ENCODE measurements around the gene PDCD1.

PDCD1 gene

DNA sequence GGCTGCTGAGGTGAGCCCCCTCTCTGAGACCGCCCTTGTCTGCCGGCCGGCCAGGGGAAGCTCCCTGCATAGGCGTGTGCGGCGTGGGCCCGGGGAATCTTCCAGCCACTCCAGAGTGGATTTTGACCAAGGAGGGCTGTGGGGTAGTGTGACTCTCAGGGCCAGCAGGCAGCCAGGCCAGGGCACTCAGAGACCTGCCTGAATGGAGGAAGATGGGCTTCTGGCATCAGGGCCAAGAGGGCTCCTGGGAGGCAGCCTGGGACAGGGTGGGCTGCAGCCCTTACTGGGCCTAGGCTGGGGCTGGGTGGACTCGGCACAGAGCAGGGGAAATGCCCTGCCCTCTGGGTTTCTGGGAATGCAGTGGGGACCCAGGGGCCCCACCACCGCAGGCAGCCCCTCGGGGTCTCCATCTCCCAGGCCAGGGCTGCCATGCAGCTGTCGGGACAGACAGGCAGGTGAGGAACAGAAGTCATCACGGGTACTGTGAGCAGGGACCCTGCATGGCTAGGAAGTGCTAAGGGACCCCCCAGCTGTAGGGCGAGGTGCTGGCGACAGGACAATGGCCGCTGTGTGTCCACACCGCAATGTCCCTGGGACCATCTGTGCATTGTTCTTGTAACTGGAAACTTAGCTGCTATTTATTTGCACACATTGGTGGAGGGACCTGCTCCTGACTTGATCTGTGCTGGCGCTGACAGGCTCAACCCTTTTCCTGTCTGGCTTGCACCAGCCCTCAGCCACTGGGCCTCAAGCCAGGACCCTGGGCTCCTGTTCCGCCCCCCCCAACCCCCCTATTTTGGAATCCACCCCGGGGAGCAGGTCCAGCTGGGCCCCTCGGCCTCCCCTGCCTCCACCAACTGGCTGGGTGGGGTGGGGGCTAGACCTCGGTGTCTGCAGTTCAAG, 4.1 kb downstream of the PDCD1 start:
- H3K27ac ChIP-seq (ENCODE audit: low read depth, low read length) = no peak overlapping the region
- H3K4me1 ChIP-seq (ENCODE audit: control insufficient read depth, insufficient read depth, low read length) = peaks cover 5% of the 10 kb centered on the region
- H3K27me3 ChIP-seq (ENCODE audit: control insufficient read depth, insufficient read depth, low read length) = no peaks in the 10 kb centered on the region
- H3K4me3 ChIP-seq (ENCODE audit: low read depth, low read length) = no peak overlapping the region
- H3K9me3 ChIP-seq (ENCODE audit: control insufficient read depth, insufficient read depth, low read depth, low read length) = no peaks in the 10 kb centered on the region
- H3K36me3 ChIP-seq (ENCODE audit: control insufficient read depth, insufficient read depth, low read length) = no peaks in the 10 kb centered on the region
- H3K9ac ChIP-seq (ENCODE audit: low read length) = no peak overlapping the region

DNA sequence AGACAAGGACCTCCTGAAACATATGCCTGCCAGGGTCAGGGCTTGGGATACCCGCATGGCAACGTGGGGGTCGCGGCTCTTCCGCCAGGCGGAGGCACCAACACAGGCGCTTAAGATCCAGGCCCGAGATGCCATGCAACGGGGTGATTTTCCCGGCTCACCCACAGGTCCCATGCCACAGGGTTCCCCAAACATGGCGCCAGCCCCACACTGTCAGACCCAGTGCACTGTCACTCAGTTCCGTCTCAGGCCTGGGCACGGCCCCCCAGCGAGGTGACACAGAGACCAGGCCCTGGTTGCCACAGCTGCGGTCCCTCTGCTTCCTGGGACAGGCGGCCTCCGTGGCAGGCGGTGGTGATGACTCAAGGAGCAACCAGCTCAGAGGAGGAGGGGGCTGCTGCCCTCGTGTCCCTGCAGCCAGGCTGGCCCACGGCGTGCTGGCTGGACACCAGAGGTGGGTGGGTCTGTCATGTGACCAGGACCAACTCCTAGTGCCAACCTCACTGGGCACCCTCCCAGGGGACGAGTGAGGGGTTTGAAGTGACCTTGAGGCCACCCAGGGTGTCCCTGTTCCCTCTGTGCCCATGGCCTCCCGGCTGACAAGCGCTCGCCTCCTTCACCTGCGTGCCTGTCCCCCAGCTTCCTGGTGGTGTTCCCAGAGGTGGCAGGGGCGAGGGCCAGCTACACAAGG, 4.9 kb downstream of the PDCD1 start:
- Histone ChIP-seq H3K9ac (ENCODE audit: low read length) (no peak overlapping the region), H3K27ac (ENCODE audit: low read depth, low read length) (no peak overlapping the region), H3K27me3 (ENCODE audit: control insufficient read depth, insufficient read depth, low read length) (no peaks in the 10 kb centered on the region)

GRCh38 chr2:241852981-241853631, 5.6 kb downstream of the PDCD1 start:
- H3K36me3 ChIP-seq (ENCODE audit: control insufficient read depth, insufficient read depth, low read length) = no peaks in the 10 kb centered on the region
- H3K4me1 ChIP-seq (ENCODE audit: control insufficient read depth, insufficient read depth, low read length) = no peaks in the 10 kb centered on the region; the same call in 1 of the 2 replicates
- no peak overlapping the region for H3K27ac ChIP-seq (ENCODE audit: low read depth, low read length)

More for the DNA sequence above, 4.9 kb downstream of the PDCD1 start:
- H3K36me3 ChIP-seq (ENCODE audit: control insufficient read depth, insufficient read depth, low read length) = no peaks in the 10 kb centered on the region
- H3K4me1 ChIP-seq (ENCODE audit: control insufficient read depth, insufficient read depth, low read length) = no peaks in the 10 kb centered on the region; the same call in 1 of the 2 replicates
- H3K4me3 ChIP-seq (ENCODE audit: low read depth, low read length) = no peak overlapping the region
- no peaks in the 10 kb centered on the region for H3K9me3 ChIP-seq (ENCODE audit: control insufficient read depth, insufficient read depth, low read depth, low read length)

GRCh38 chr2:241852116-241852980, 6.3 kb downstream of the PDCD1 start:
- Histone ChIP-seq H3K9ac (ENCODE audit: low read length) (no peak overlapping the region), H3K9me3 (ENCODE audit: control insufficient read depth, insufficient read depth, low read depth, low read length) (no peaks in the 10 kb centered on the region), H3K4me3 (ENCODE audit: low read depth, low read length) (no peak overlapping the region), H3K27me3 (ENCODE audit: control insufficient read depth, insufficient read depth, low read length) (no peaks in the 10 kb centered on the region), H3K27ac (ENCODE audit: low read depth, low read length) (no peak overlapping the region), H3K36me3 (ENCODE audit: control insufficient read depth, insufficient read depth, low read length) (no peaks in the 10 kb centered on the region), H3K4me1 (ENCODE audit: control insufficient read depth, insufficient read depth, low read length) (no peaks in the 10 kb centered on the region; the same call in 1 of the 2 replicates)

More at GRCh38 chr2:241852981-241853631, 5.6 kb downstream of the PDCD1 start:
- Histone ChIP-seq H3K4me3 (ENCODE audit: low read depth, low read length) (no peak overlapping the region), H3K9me3 (ENCODE audit: control insufficient read depth, insufficient read depth, low read depth, low read length) (no peaks in the 10 kb centered on the region), H3K9ac (ENCODE audit: low read length) (no peak overlapping the region), H3K27me3 (ENCODE audit: control insufficient read depth, insufficient read depth, low read length) (no peaks in the 10 kb centered on the region)

GRCh38 chr2:241851325-241852115, 7.2 kb downstream of the PDCD1 start:
- no peak overlapping the region for H3K4me3 ChIP-seq (ENCODE audit: low read depth, low read length)
- H3K36me3 ChIP-seq (ENCODE audit: control insufficient read depth, insufficient read depth, low read length) = no peaks in the 10 kb centered on the region
- no peaks in the 10 kb centered on the region; the same call in 1 of the 2 replicates for H3K4me1 ChIP-seq (ENCODE audit: control insufficient read depth, insufficient read depth, low read length)
- H3K9me3 ChIP-seq (ENCODE audit: control insufficient read depth, insufficient read depth, low read depth, low read length) = no peaks in the 10 kb centered on the region
- H3K27ac ChIP-seq (ENCODE audit: low read depth, low read length) = no peak overlapping the region
- H3K9ac ChIP-seq (ENCODE audit: low read length) = no peak overlapping the region
- H3K27me3 ChIP-seq (ENCODE audit: control insufficient read depth, insufficient read depth, low read length) = no peaks in the 10 kb centered on the region

GRCh38 chr2:241850544-241851324, 8.0 kb downstream of the PDCD1 start:
- H3K9me3 ChIP-seq (ENCODE audit: control insufficient read depth, insufficient read depth, low read depth, low read length) = no peaks in the 10 kb centered on the region
- H3K36me3 ChIP-seq (ENCODE audit: control insufficient read depth, insufficient read depth, low read length) = no peaks in the 10 kb centered on the region
- H3K9ac ChIP-seq (ENCODE audit: low read length) = no peak overlapping the region
- peaks cover 5% of the 10 kb centered on the region; the same call in 1 of the 2 replicates for H3K27me3 ChIP-seq (ENCODE audit: control insufficient read depth, insufficient read depth, low read length)
- H3K4me1 ChIP-seq (ENCODE audit: control insufficient read depth, insufficient read depth, low read length) = no peaks in the 10 kb centered on the region; the same call in 1 of the 2 replicates
- H3K27ac ChIP-seq (ENCODE audit: low read depth, low read length) = no peak overlapping the region
- H3K4me3 ChIP-seq (ENCODE audit: low read depth, low read length) = no peak overlapping the region

DNA sequence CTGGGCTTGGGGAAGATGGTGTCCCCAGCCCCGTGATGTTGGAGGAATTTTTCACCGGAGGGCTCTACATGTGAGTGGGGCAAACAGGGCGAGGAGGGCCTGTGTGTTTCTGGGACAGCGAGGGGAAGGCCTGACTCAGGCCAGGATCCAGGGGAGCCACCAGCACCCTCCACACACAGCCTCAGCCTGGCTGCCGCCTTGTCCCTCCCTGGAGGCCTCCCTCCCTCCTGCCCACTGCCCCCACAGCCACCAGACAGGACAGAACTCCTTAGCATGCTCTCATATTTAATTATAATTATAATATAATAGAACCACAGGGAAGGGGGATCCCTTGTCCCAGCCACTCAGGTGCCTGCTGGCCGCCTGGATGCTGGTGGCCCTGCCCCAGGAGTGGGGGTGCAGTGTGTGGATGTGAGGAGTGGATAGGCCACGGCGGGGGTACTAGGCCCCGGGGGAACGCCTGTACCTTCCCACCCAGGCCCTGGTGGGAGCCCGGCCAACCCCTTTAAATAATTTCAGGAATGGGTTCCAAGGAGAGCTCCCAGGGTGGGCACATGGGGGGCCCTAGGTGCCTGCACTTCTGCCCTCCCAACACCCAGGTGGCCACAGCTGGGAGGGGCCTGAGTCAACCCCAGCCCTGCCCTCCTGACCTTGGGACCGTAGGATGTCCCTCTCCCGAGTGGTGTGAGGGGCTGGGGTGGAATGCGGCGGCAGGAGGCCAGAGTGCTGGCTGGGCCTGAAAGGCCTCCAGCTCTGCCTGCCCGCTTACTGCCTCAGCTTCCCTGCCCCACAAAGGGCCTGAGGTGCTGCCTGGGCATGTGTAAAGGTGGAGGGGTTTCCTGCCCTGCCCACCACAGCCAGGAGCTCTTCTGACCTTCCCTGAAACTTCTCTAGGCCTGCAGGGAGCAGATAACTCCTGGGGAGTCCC, 8.8 kb downstream of the PDCD1 start:
- no peak overlapping the region for H3K27ac ChIP-seq (ENCODE audit: low read depth, low read length)
- H3K9ac ChIP-seq (ENCODE audit: low read length) = no peak overlapping the region
- H3K4me3 ChIP-seq (ENCODE audit: low read depth, low read length) = no peak overlapping the region
- no peaks in the 10 kb centered on the region; the same call in 1 of the 2 replicates for H3K4me1 ChIP-seq (ENCODE audit: control insufficient read depth, insufficient read depth, low read length)
- peaks cover 13% of the 10 kb centered on the region for H3K27me3 ChIP-seq (ENCODE audit: control insufficient read depth, insufficient read depth, low read length)
- no peaks in the 10 kb centered on the region for H3K9me3 ChIP-seq (ENCODE audit: control insufficient read depth, insufficient read depth, low read depth, low read length)
- no peaks in the 10 kb centered on the region for H3K36me3 ChIP-seq (ENCODE audit: control insufficient read depth, insufficient read depth, low read length)

GRCh38 chr2:241848761-241849615, 9.7 kb downstream of the PDCD1 start:
- Histone ChIP-seq H3K9ac (ENCODE audit: low read length) (no peak overlapping the region), H3K36me3 (ENCODE audit: control insufficient read depth, insufficient read depth, low read length) (no peaks in the 10 kb centered on the region), H3K4me1 (ENCODE audit: control insufficient read depth, insufficient read depth, low read length) (no peaks in the 10 kb centered on the region; the same call in 1 of the 2 replicates), H3K27me3 (ENCODE audit: control insufficient read depth, insufficient read depth, low read length) (peaks cover 21% of the 10 kb centered on the region), H3K27ac (ENCODE audit: low read depth, low read length) (no peak overlapping the region), H3K4me3 (ENCODE audit: low read depth, low read length) (no peak overlapping the region), H3K9me3 (ENCODE audit: control insufficient read depth, insufficient read depth, low read depth, low read length) (no peaks in the 10 kb centered on the region)
